Natural killer cell (primary cell): ENCODE measurements around the gene KAT5. TPM values are rescaled to one million over a fixed set of nuclear protein-coding genes. Genes with fewer than 3 reads are reported as not detected.
A peak's percentile ranks its signal among the peaks of the same experiment; 100 is the strongest.

Source experiments
- ATAC-seq, 3 donors: fragments of 150-1000 bp in 2 of 3; fragments of 200-7000 bp in 1 of 3; cut with Tn5 transposase; 1 replicate in 1 of 3; 2 replicates in 2 of 3; pipeline ENCODE4 v1.10.0; 2021; ENCODE audit warnings: mild to moderate bottlenecking in 2 of 3, moderate library complexity in 2 of 3
- DNase-seq, 2 donors: peaks; one replicate each; pipeline versions ENCODE4 v3.0.0 to v3.0.0-alpha.2; 2013 to 2021; ENCODE audit warnings: mixed read lengths in 1 of 2
- H3K27ac ChIP-seq: one replicate; pipeline ENCODE4 v1.5.1; 2013; ENCODE audit warnings: mild to moderate bottlenecking, low read length
- H3K27me3 ChIP-seq: one replicate; pipeline ENCODE4 v1.6.1; 2013; ENCODE audit warnings: low read length; ENCODE audit not compliant: control insufficient read depth, insufficient read depth
- H3K36me3 ChIP-seq: one replicate; pipeline ENCODE4 v1.6.1; 2013; ENCODE audit warnings: low read length; ENCODE audit not compliant: control insufficient read depth, insufficient read depth
- H3K4me1 ChIP-seq: one replicate; pipeline ENCODE4 v1.6.1; 2013; ENCODE audit warnings: low read length; ENCODE audit not compliant: control insufficient read depth, insufficient read depth
- H3K4me3 ChIP-seq: one replicate; pipeline ENCODE4 v1.5.1; 2013; ENCODE audit warnings: low read length
- H3K9me3 ChIP-seq: one replicate; pipeline ENCODE4 v1.6.1; 2013; ENCODE audit warnings: low read length; ENCODE audit not compliant: control insufficient read depth, insufficient read depth
- H3K27ac Mint-ChIP-seq, 2 donors: one replicate each; pipeline ENCODE4 v1.8.0; 2022; ENCODE audit warnings: mild to moderate bottlenecking in 2 of 2, mixed read lengths in 2 of 2, moderate library complexity in 1 of 2
- H3K27me3 Mint-ChIP-seq, 2 donors: one replicate each; pipeline ENCODE4 v1.8.0; 2022; ENCODE audit warnings: low read depth in 2 of 2, mixed read lengths in 2 of 2
- H3K36me3 Mint-ChIP-seq: one replicate; pipeline ENCODE4 v1.8.0; 2022; ENCODE audit warnings: mixed read lengths
- H3K4me1 Mint-ChIP-seq, 2 donors: one replicate each; pipeline ENCODE4 v1.8.0; 2022; ENCODE audit warnings: mixed read lengths in 2 of 2
- H3K4me3 Mint-ChIP-seq: one replicate; pipeline ENCODE4 v1.8.0; 2022; ENCODE audit warnings: mild to moderate bottlenecking, moderate library complexity, mixed read lengths
- H3K9me3 Mint-ChIP-seq, 2 donors: one replicate each; pipeline ENCODE4 v1.8.0; 2022; ENCODE audit warnings: mixed read lengths in 2 of 2
- CTCF ChIP-seq: fragments of 200-600 bp; IDR thresholded peaks from one replicate; pipeline ENCODE4 v1.8.0; 2022; ENCODE audit warnings: antibody characterized with exemption
- WGBS: methylation state at CpG from one replicate; pipeline ENCODE4 v1.1.7; 2013; ENCODE audit warnings: missing lambda C conversion rate; ENCODE audit not compliant: insufficient coverage; 5-methylcytosine and 5-hydroxymethylcytosine counted together
- intact Hi-C: fragments of 100-400 bp; cut with micrococcal nuclease; formaldehyde crosslinking; loops from one replicate; pipeline ENCODE4 v1.14.2; 2022
- total RNA-seq, 4 donors: library from RNA; stranded (reverse); fragments of 120-200 nt in 1 of 4; gene quantifications; one replicate each; pipeline versions ENCODE4 v1.2.3 to v1.2.4, GENCODE V29; 2013 to 2022

KAT5 gene
- total RNA-seq, result 100 to 1,000 TPM; 140 to 155 (median 146) TPM
- 70.8 TPM for total RNA-seq (2013)

GRCh38 chr11:65711785-65712632 lies at the start of gene KAT5:
KAT5 (plus strand) TSS chr11:65712252; CDS start chr11:65712268, 16 bp downstream.
- H3K4me1 ChIP-seq, result peaks cover 17% of the 10 kb centered on the region
- TF ChIP-seq CTCF, result peak; percentile 94
- Mint-ChIP-seq H3K27me3 (no peaks in the 10 kb centered on the region), H3K9me3 (no peaks in the 10 kb centered on the region), H3K4me3 (peak within 1 kb of the TSS; percentile 94), H3K36me3 (no peaks in the 10 kb centered on the region), H3K27ac (peak within 1 kb of the TSS; percentile 95 to 99), H3K4me1 (peaks cover 0 to 22% of the 10 kb centered on the region in 2 donors)
- peaks cover 38% of the 10 kb centered on the region for H3K36me3 ChIP-seq
- intact Hi-C loops, result loop anchor here (1.0 to 5.0 kb wide), 6 partner anchors 8 to 290 kb away; partner anchors contain the start of genes BANF1, EIF1AD, PCNX3 and RNASEH2C
- H3K4me3 ChIP-seq, result peak within 1 kb of the TSS; percentile 95
- peak; percentile 99 for DNase-seq
- H3K27me3 ChIP-seq, result no peaks in the 10 kb centered on the region
- H3K9me3 ChIP-seq, result no peaks in the 10 kb centered on the region
- H3K27ac ChIP-seq, result peak within 1 kb of the TSS; percentile 99
- WGBS, result under 1% methylated on average over 65 of the region's 65 CpGs
- ATAC-seq, result peak; percentile 84 to 90 (median 85)

DNA sequence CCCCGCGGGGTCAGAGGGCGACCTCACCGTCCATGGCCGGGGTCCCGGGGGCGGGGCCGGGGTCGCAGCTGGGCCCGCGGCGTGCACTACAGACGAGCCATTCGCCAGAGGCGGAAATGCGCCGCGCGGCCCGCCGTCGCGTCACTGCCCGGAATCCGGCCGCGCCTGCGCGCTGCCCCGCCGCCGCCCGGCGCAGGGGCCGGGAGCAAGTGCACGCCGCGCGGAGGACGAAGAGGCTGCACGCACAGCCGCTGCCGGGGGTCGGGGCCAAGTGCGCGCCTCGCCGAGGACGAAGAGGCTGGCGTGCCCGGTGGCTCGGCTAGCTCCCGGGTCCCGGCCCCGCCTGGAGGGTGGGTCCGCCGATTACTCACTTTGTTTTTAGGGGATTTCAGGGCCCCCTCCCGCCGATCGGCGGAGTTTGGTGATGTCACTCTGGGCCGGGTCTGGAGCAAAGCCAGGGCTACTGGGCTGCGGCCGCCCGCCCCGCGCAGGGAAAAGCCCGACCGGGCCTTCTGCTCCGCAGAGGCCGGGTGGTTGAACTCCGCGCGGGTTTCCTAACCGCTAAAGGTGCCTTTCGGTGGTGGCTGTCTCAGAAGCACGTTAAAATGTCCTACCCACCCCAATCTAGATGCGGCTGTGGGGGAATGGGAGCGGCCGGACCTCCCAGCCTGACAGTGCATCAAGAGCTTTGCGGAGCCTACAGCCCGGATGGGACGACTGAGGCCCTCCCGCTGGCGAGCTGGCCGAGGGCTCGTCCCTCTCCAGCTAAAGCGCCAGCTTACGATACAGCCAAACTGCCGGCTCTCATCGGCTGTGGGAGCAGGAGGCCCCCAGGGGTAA lies 49.0 kb upstream of the KAT5 start, which contains the start of gene RELA:
TSS of gene RELA (minus strand) at position 118 of the 840 bp plus-strand sequence. CDS start at position 34, 84 bp downstream.
- peak within 1 kb of the TSS; percentile 92 to 93 for H3K27ac Mint-ChIP-seq
- no peaks in the 10 kb centered on the region for H3K27me3 ChIP-seq
- H3K27me3 Mint-ChIP-seq, result no peaks in the 10 kb centered on the region
- peaks cover 46% of the 10 kb centered on the region for H3K4me1 ChIP-seq
- peaks cover 34% of the 10 kb centered on the region for H3K36me3 ChIP-seq
- H3K27ac ChIP-seq, result peak within 1 kb of the TSS; percentile 98
- H3K36me3 Mint-ChIP-seq, result peaks cover 10% of the 10 kb centered on the region
- DNase-seq, result peak; percentile 89 to 94
- peak; percentile 83 to 92 (median 84) for ATAC-seq
- WGBS, result under 1% methylated on average over 91 of the region's 91 CpGs
- no peak for TF ChIP-seq CTCF
- no peaks in the 10 kb centered on the region for H3K9me3 Mint-ChIP-seq
- H3K4me3 Mint-ChIP-seq, result peak within 1 kb of the TSS; percentile 92
- peaks cover 18 to 29% of the 10 kb centered on the region in 2 donors for H3K4me1 Mint-ChIP-seq
- intact Hi-C loops, result loop anchor here (1.0 to 5.0 kb wide), 3 partner anchors 10 to 36 kb away; no protein-coding TSS in a partner anchor
- H3K4me3 ChIP-seq, result peak within 1 kb of the TSS; percentile 95
- H3K9me3 ChIP-seq, result no peaks in the 10 kb centered on the region

GRCh38 chr11:65663639-65664200 lies 48.3 kb upstream of the KAT5 start:
- DNase-seq (peak in 1 of 2 donors; percentile 72), ATAC-seq (peak in 1 of 3 donors; percentile 3)
- Mint-ChIP-seq H3K9me3 (no peaks in the 10 kb centered on the region), H3K27ac (peak overlapping the region; percentile 92 to 93), H3K4me3 (peak overlapping the region; percentile 92), H3K27me3 (no peaks in the 10 kb centered on the region), H3K36me3 (peaks cover 8% of the 10 kb centered on the region), H3K4me1 (peaks cover 15 to 25% of the 10 kb centered on the region in 2 donors)
- Histone ChIP-seq H3K4me1 (peaks cover 46% of the 10 kb centered on the region), H3K27me3 (no peaks in the 10 kb centered on the region), H3K4me3 (peak overlapping the region; percentile 86), H3K9me3 (no peaks in the 10 kb centered on the region), H3K36me3 (peaks cover 27% of the 10 kb centered on the region), H3K27ac (peak overlapping the region; percentile 98)
- no peak for TF ChIP-seq CTCF
- intact Hi-C loops, result loop anchor here (1.0 to 5.0 kb wide), 3 partner anchors 10 to 36 kb away; no protein-coding TSS in a partner anchor
- 0% methylated on average over 12 of the region's 15 CpGs for WGBS
